Measurements from ENCODE around the gene SPPL2C.

Gene SPPL2C

DNA sequence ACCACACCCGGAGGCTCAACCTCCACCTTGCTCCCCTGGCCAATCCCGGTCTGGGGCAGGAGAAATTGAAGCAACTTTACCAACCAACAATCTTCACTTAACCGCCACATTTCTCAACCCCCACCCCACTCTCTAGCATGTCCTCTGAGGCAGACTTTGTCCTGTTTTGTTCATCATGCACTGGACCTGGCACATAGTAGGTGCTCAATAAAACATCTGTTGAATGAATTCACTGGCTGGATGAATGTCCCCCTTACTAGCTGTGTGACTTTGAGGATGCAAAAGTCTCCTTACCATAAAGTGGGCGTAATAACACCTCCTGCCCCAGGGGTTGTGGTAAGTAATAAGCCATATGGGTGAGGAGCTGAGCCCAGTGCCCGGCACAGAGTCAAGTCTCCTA lies 5.8 kb downstream of the SPPL2C start:
- no peak for DNase-seq (ENCODE audit: extremely low read depth, low read depth)
- TF ChIP-seq, protein P1, sequence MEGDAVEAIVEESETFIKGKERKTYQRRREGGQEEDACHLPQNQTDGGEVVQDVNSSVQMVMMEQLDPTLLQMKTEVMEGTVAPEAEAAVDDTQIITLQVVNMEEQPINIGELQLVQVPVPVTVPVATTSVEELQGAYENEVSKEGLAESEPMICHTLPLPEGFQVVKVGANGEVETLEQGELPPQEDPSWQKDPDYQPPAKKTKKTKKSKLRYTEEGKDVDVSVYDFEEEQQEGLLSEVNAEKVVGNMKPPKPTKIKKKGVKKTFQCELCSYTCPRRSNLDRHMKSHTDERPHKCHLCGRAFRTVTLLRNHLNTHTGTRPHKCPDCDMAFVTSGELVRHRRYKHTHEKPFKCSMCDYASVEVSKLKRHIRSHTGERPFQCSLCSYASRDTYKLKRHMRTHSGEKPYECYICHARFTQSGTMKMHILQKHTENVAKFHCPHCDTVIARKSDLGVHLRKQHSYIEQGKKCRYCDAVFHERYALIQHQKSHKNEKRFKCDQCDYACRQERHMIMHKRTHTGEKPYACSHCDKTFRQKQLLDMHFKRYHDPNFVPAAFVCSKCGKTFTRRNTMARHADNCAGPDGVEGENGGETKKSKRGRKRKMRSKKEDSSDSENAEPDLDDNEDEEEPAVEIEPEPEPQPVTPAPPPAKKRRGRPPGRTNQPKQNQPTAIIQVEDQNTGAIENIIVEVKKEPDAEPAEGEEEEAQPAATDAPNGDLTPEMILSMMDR (IDR thresholded peaks at IDR 0.05; ENCODE audit: low read depth, low read length), result no peak

DNA sequence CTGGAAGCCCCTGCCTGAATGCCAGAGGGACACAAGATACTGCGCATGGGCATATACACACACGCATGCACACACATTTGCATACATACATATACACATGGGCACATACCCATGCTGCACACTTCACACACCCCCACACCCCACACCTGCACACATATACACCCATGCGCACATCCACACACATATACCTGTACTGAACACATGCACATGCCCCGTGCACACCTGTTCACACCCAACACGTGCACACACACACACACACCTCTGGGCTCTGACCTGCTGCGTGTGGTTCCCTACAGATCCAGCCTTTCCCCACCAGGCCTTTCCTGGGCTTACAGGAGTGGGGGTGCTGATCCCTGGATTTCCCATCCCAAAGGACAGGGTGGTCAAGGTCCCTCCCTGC lies 6.3 kb downstream of the SPPL2C start:
- DNase-seq (ENCODE audit: extremely low read depth, low read depth), result no peak
- TF ChIP-seq, protein P1 (IDR thresholded peaks at IDR 0.05; ENCODE audit: low read depth, low read length), result no peak

DNA sequence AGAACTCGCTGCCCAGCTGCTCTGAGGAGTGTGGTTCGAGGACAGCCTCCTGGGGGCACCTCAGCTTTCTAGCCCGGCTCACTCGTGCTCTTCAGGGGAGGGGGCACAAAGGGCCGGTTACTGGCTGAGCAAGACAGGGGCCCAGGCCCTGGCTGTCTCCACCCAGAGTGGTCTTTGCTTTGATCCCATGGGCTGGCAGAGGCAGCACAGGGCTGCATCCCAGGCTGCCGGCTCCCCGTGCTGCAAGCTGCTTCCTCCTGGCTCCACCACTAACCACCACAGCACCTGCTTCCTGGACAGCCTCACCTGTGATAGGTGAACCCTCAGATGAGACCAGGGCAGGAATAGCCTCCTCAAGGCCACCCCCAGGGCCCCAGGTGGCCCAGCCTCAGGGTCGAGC lies 6.8 kb downstream of the SPPL2C start:
- TF ChIP-seq, protein P1 (IDR thresholded peaks at IDR 0.05; ENCODE audit: low read depth, low read length), result no peak
- no peak for DNase-seq (ENCODE audit: extremely low read depth, low read depth)

DNA sequence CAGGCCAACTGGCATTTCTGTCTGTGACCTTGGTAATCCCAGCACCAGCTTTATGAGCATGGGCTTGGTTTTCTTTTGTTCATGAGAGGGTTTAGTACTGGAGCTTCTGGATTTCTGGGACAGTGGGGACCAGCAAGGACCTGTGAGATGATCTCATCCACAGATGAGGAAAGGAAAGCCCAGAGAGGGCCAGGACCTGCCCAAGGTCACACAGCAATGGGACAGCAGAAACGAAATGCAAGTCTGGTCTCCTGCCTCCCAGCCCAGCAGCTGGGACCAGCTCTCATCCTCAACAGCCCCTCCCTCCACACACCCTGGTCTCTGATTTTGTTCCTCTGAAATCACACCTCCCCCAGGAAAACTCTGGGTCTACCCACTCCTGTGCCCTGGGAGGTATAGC lies 7.2 kb downstream of the SPPL2C start:
- no peak for DNase-seq (ENCODE audit: extremely low read depth, low read depth)
- TF ChIP-seq, protein P1 (IDR thresholded peaks at IDR 0.05; ENCODE audit: low read depth, low read length), result no peak

GRCh38 chr17:45852535-45853297 lies 8.0 kb downstream of the SPPL2C start:
- peak; percentile 16 for DNase-seq (ENCODE audit: extremely low read depth, low read depth)
- TF ChIP-seq, protein P1 (IDR thresholded peaks at IDR 0.05; ENCODE audit: low read depth, low read length), result peak; percentile 92

DNA sequence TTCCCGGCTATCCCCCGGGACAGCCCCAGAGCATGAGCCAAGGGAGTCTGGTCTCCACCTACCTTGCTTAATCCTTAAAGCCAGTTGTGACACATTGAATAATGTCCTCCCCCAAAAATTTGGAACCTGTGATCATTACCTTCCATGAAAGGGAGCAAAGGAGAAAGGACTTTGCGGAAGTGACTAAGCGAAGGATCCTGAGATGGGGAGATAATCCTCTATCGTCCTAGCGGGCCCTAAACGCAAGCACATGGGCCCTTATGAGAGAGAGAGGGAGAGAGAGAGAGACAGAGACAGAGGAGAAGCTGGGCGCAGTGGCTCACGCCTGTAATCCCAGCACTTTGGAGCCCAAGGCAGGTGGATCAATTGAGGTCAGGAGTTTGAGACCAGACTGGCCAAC lies 9.5 kb downstream of the SPPL2C start:
- TF ChIP-seq, protein P1 (IDR thresholded peaks at IDR 0.05; ENCODE audit: low read depth, low read length), result no peak
- DNase-seq (ENCODE audit: extremely low read depth, low read depth), result no peak

DNA sequence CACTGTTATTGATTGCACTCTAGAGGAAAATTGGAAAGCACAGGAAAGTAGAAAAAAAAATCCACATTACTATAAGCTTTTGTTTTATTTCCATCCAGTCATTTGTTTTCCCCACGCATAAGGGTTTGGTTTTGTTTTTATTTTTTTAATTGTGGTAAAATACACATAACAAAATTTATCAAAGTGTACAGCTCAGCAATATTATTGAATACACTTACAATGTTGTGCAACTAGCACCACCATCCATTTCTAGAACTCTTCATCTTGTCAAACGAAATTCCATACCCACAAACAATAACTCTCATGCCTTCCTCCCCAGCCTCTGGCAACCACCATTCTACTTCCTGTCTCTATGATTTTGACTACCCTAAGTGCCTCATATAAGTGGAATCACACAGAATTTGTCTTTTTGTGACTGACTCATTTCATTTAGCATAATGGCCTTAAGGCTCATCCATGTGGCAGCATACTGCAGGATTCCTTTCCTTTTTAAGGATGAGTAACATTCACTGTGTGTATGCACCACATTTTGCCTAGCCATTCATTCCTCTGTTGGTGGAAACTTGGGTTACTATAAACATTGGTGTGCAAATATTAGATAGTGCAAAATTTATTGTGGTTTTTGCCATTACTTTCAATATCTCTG lies 11.1 kb downstream of the SPPL2C start:
- no peak for DNase-seq (ENCODE audit: extremely low read depth, low read depth)
- TF ChIP-seq, protein P1 (IDR thresholded peaks at IDR 0.05; ENCODE audit: low read depth, low read length), result no peak

All from AG09319 (cell line).